ENCODE results near the gene CRACR2B. TPM values are rescaled to one million over a fixed set of nuclear protein-coding genes. Genes with fewer than 3 reads are reported as not detected.

Gene CRACR2B
- polyA plus RNA-seq, 5 donors: 13.6 to 31.6 (median 21.5) TPM

- DNase-seq: no peak
Observed at GRCh38 chr11:837990-838307, 10.2 kb downstream of the CRACR2B start.

- no peak for DNase-seq
Observed at GRCh38 chr11:838441-839279, 10.9 kb downstream of the CRACR2B start.

GRCh38 chr11:839280-839623, 11.5 kb downstream of the CRACR2B start:
- no peak for DNase-seq

GRCh38 chr11:839875-840617, 12.3 kb downstream of the CRACR2B start:
- no peak for DNase-seq

- no peak for DNase-seq
Observed at GRCh38 chr11:841981-842369, 14.3 kb downstream of the CRACR2B start.

GRCh38 chr11:842370-843002, 14.8 kb downstream of the CRACR2B start, which contains the start of the genes POLR2L and TSPAN4:
Gene POLR2L (minus strand): TSS chr11:842529. CDS start chr11:842508, 21 bp downstream.
Gene TSPAN4 (plus strand): TSS chr11:842852. CDS start chr11:850305, 7,453 bp downstream.
- peak; percentile 85 to 87 for DNase-seq

GRCh38 chr11:843086-843734, 15.5 kb downstream of the CRACR2B start:
- DNase-seq: no peak

- peak; percentile 83 to 85 for DNase-seq
Observed at GRCh38 chr11:843818-844692, 16.3 kb downstream of the CRACR2B start.

GRCh38 chr11:844693-845644, 17.2 kb downstream of the CRACR2B start:
- peak; percentile 91 to 94 for DNase-seq

- no peak for DNase-seq
Observed at GRCh38 chr11:845872-846495, 18.3 kb downstream of the CRACR2B start.

- DNase-seq: no peak
Observed at GRCh38 chr11:846496-847098, 18.9 kb downstream of the CRACR2B start.

GRCh38 chr11:847876-848275, 20.2 kb downstream of the CRACR2B start:
- no peak for DNase-seq

- no peak for DNase-seq
Observed at GRCh38 chr11:848380-848931, 20.7 kb downstream of the CRACR2B start.

GRCh38 chr11:849104-849824, 21.5 kb downstream of the CRACR2B start:
- DNase-seq: no peak

- DNase-seq: no peak
Observed at GRCh38 chr11:849951-850774, 22.4 kb downstream of the CRACR2B start.

GRCh38 chr11:850775-851763, 23.4 kb downstream of the CRACR2B start:
- no peak for DNase-seq
